A549 (cell line): ENCODE results near the gene IL1RN. TPM values are rescaled to one million over a fixed set of nuclear protein-coding genes. Genes with fewer than 3 reads are reported as not detected.
A peak's percentile ranks its signal among the peaks of the same experiment; 100 is the strongest.

Source experiments
- ATAC-seq, 2 experiments: fragments of 200-7000 bp in 1 of 2; fragments of >200 bp in 1 of 2; cut with Nextera tagmentation in 1 of 2; cut with Tn5 transposase in 1 of 2; 3 replicates each; pipeline versions ENCODE4 v1.8.0 to v1.9.1; 2018 to 2020; ENCODE audit warnings: mild to moderate bottlenecking in 1 of 2, moderate library complexity in 1 of 2
- CTCF ChIA-PET: fragments of 300-600 bp; sonication (Branson Sonifier 250); formaldehyde crosslinking; extraction: SDS; loops from one replicate; lab custom pipeline; 2021; ENCODE audit warnings: antibody characterized with exemption, inconsistent platforms; lab: Yijun Ruan, JAX
- POLR2A ChIA-PET: fragments of 350-600 bp; formaldehyde crosslinking; extraction: SDS; loops from one replicate; lab custom pipeline; 2021; ENCODE audit warnings: antibody characterized with exemption, inconsistent platforms; lab: Yijun Ruan, JAX
- DNase-seq, 2 experiments: peaks; one replicate each; pipeline versions ENCODE4 v3.0.0 to v3.0.0-alpha.2; 2011 to 2016; ENCODE audit warnings: low read depth in 1 of 2, low spot score in 1 of 2
- FAIRE-seq: peaks from 2 replicates; lab custom pipeline; 2011; peaks lifted over from hg19 to GRCh38; lab: Jason Lieb, UNC
- H3K27ac ChIP-seq, 2 experiments: fragments of >200 bp; sonication (Bioruptor Twin); formaldehyde crosslinking; 3 replicates each; pipeline ENCODE4 v1.5.1; 2016 to 2017
- H3K4me1 ChIP-seq: fragments of >200 bp; sonication (Bioruptor Twin); formaldehyde crosslinking; 3 replicates; pipeline ENCODE4 v1.6.1; 2016
- H3K4me2 ChIP-seq: fragments of >200 bp; sonication (Bioruptor Twin); formaldehyde crosslinking; 3 replicates; pipeline ENCODE4 v1.6.1; 2016
- H3K4me3 ChIP-seq: fragments of >200 bp; sonication (Bioruptor Twin); formaldehyde crosslinking; 3 replicates; pipeline ENCODE4 v1.5.1; 2016
- H3K9me3 ChIP-seq: fragments of >200 bp; sonication (Bioruptor Twin); formaldehyde crosslinking; 3 replicates; pipeline ENCODE4 v1.6.1; 2016
- BHLHE40 ChIP-seq: IDR thresholded peaks from 2 replicates; pipeline ENCODE4 v1.6.1; 2012; ENCODE audit warnings: low read depth, low read length, inconsistent platforms
- CBX8 ChIP-seq: fragments of 200-600 bp; sonication (generic); IDR thresholded peaks from 2 replicates; pipeline ENCODE4 v1.6.1; 2016
- FOSB ChIP-seq: fragments of 250-450 bp; sonication (Bioruptor Pico); IDR thresholded peaks from 2 replicates; pipeline ENCODE4 v1.5.0; 2020; ENCODE audit warnings: mild to moderate bottlenecking, moderate library complexity
- FOSL2 ChIP-seq, 2 experiments: fragments of 450-650 bp in 1 of 2; fragments of >200 bp in 1 of 2; sonication (Bioruptor Twin) in 1 of 2; formaldehyde crosslinking; IDR thresholded peaks; 2 replicates each; pipeline versions ENCODE4 v1.5.0 to v1.6.1; 2016 to 2020; ENCODE audit warnings: mild to moderate bottlenecking in 1 of 2, moderate library complexity in 1 of 2
- HDAC2 ChIP-seq: fragments of 200-600 bp; sonication (generic); IDR thresholded peaks from 2 replicates; pipeline ENCODE4 v1.6.1; 2016
- HEYL ChIP-seq: fragments of 250-450 bp; sonication (Bioruptor Pico); IDR thresholded peaks from 2 replicates; pipeline ENCODE4 v1.8.0; 2021; ENCODE audit warnings: mild to moderate bottlenecking, moderate library complexity
- MAZ ChIP-seq: fragments of 150-350 bp; IDR thresholded peaks from 2 replicates; pipeline ENCODE4 v1.6.1; 2014; ENCODE audit warnings: antibody characterized with exemption, low read depth, low read length, borderline replicate concordance
- MYC ChIP-seq: IDR thresholded peaks from 2 replicates; pipeline ENCODE4 v1.6.1; 2012; ENCODE audit warnings: mild to moderate bottlenecking, inconsistent platforms, low read length, improper control_type of control experiment, borderline replicate concordance
- PHF8 ChIP-seq: fragments of 200-600 bp; sonication (generic); IDR thresholded peaks from 2 replicates; pipeline ENCODE4 v1.6.1; 2016; ENCODE audit warnings: low read depth, mild to moderate bottlenecking, antibody characterized with exemption, moderate library complexity, borderline replicate concordance
- POLR2A ChIP-seq: IDR thresholded peaks from 2 replicates; pipeline ENCODE4 v1.6.1; 2012; ENCODE audit warnings: mild to moderate bottlenecking, low read length
- RNF2 ChIP-seq: fragments of 200-600 bp; sonication (generic); IDR thresholded peaks from 2 replicates; pipeline ENCODE4 v1.6.1; 2016; ENCODE audit warnings: low read depth, mild to moderate bottlenecking, antibody characterized with exemption, moderate library complexity, borderline replicate concordance
- SMC3 ChIP-seq: fragments of >200 bp; sonication (Bioruptor Twin); formaldehyde crosslinking; IDR thresholded peaks from 3 replicates; pipeline ENCODE4 v1.6.1; 2018; ENCODE audit warnings: inconsistent platforms
- ZSCAN20 ChIP-seq: fragments of 250-450 bp; sonication (Bioruptor Pico); IDR thresholded peaks from 2 replicates; pipeline ENCODE4 v1.8.0; 2022; ENCODE audit warnings: mild to moderate bottlenecking, moderate library complexity
- WGBS: methylation state at CpG from one replicate; pipeline ENCODE4 v1.1.6; 2017; ENCODE audit errors: missing lambda C conversion rate; 5-methylcytosine and 5-hydroxymethylcytosine counted together
- polyA plus RNA-seq, 4 experiments: library from polyadenylated mRNA; depleted of rRNA in 3 of 4; stranded (reverse); fragments of >200 nt; fragmentation: RNase III in 1 of 4; extraction: RNeasy Plus Mini Kit Qiagen cat#74134 plus additional on column Dnase treatment in 1 of 4; gene quantifications; 2 replicates in 3 of 4; 3 replicates in 1 of 4; pipeline ENCODE4 v1.2.3, GENCODE V29; 2011 to 2017
- TF ChIP-seq, protein P1 (sequence below): IDR thresholded peaks from 2 replicates; pipeline ENCODE4 v1.6.1; 2012; ENCODE audit warnings: low read depth, borderline replicate concordance
- TF ChIP-seq, protein P2 (sequence below): fragments of >200 bp; sonication (Bioruptor Twin); formaldehyde crosslinking; IDR thresholded peaks from 3 replicates; pipeline ENCODE4 v1.5.1; 2016
- TF ChIP-seq, protein P3 (sequence below): fragments of 250-450 bp; sonication (Bioruptor Pico); IDR thresholded peaks from 2 replicates; pipeline ENCODE4 v1.5.0; 2021; ENCODE audit warnings: mild to moderate bottlenecking, moderate library complexity, borderline replicate concordance
- TF ChIP-seq, protein P4 (sequence below): IDR thresholded peaks from 2 replicates; pipeline ENCODE4 v1.6.1; 2012

The IL1RN gene
- polyA plus RNA-seq, 2 of the 4 experiments (the other 2 are of a cell fraction) = 0.13 TPM; not detected in 1

DNA sequence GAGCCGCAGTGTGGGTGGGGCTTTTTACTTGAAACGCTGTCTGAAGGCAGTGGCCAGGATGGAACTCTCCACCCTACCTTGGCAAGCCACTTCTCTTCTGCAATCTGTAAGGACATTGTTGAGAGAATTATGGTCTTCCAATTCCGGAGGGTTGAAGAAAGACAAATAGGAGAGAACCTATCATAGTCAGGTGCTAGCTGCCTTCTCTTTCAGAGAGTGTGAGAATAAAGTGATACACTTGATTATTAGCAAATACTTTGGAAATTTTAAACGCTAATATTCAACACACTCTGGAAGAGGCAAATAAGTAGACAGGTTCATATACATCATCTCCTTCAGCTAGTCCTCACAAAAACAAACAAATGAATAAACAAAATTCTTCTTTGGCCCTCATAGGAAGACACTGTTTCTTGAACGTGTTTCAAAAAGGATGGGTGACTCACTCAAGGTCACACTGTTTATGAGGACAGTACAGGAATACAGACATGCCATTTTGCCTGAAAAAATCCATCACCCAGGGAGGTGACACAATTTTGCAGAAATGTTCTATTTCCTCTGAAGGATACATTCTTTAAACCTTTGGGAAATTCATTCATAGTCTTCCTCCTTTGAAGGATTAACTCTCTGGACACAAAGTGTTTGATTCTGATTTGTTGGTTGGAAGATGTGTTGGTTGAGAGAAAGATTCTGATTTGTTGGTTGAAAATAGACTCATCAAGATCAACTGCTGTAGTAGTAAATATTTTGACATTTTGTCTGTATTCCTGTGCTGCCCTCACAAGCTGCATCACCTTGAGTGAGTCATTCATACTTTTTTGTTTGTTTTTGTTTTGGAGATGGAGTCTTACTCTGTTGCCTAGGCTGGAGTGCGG is 2.2 kb upstream of the IL1RN start:
- Histone ChIP-seq H3K27ac (no peak overlapping the region), H3K4me2 (peak overlapping the region; percentile 35), H3K4me3 (no peak overlapping the region), H3K4me1 (peaks cover 15% of the 10 kb centered on the region), H3K9me3 (no peaks in the 10 kb centered on the region)
- WGBS = 35% methylated on average over 6 of the region's 6 CpGs
- no peak for DNase-seq
- TF ChIP-seq FOSL2 (IDR thresholded peaks at IDR 0.05) (no peak), FOSL2 (CRISPR knock-in tag; IDR thresholded peaks at IDR 0.05) (peak; percentile 7; the same call in 1 of the 2 replicates), POLR2A (no peak), RNF2 (no peak), HEYL (CRISPR knock-in tag) (no peak)
- TF ChIP-seq, protein P1, sequence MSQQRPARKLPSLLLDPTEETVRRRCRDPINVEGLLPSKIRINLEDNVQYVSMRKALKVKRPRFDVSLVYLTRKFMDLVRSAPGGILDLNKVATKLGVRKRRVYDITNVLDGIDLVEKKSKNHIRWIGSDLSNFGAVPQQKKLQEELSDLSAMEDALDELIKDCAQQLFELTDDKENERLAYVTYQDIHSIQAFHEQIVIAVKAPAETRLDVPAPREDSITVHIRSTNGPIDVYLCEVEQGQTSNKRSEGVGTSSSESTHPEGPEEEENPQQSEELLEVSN = no peak
- TF ChIP-seq, protein P2, sequence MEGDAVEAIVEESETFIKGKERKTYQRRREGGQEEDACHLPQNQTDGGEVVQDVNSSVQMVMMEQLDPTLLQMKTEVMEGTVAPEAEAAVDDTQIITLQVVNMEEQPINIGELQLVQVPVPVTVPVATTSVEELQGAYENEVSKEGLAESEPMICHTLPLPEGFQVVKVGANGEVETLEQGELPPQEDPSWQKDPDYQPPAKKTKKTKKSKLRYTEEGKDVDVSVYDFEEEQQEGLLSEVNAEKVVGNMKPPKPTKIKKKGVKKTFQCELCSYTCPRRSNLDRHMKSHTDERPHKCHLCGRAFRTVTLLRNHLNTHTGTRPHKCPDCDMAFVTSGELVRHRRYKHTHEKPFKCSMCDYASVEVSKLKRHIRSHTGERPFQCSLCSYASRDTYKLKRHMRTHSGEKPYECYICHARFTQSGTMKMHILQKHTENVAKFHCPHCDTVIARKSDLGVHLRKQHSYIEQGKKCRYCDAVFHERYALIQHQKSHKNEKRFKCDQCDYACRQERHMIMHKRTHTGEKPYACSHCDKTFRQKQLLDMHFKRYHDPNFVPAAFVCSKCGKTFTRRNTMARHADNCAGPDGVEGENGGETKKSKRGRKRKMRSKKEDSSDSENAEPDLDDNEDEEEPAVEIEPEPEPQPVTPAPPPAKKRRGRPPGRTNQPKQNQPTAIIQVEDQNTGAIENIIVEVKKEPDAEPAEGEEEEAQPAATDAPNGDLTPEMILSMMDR = no peak
- ChIA-PET POLR2A (no interaction called here), CTCF (interaction anchor here (1.0 to 6.5 kb wide), 3 partner anchors 13 to 265 kb away, joined by 4 to 65 read pairs (median 4); no protein-coding TSS in a partner anchor)
- ATAC-seq = no peak
- no peak for FAIRE-seq

DNA sequence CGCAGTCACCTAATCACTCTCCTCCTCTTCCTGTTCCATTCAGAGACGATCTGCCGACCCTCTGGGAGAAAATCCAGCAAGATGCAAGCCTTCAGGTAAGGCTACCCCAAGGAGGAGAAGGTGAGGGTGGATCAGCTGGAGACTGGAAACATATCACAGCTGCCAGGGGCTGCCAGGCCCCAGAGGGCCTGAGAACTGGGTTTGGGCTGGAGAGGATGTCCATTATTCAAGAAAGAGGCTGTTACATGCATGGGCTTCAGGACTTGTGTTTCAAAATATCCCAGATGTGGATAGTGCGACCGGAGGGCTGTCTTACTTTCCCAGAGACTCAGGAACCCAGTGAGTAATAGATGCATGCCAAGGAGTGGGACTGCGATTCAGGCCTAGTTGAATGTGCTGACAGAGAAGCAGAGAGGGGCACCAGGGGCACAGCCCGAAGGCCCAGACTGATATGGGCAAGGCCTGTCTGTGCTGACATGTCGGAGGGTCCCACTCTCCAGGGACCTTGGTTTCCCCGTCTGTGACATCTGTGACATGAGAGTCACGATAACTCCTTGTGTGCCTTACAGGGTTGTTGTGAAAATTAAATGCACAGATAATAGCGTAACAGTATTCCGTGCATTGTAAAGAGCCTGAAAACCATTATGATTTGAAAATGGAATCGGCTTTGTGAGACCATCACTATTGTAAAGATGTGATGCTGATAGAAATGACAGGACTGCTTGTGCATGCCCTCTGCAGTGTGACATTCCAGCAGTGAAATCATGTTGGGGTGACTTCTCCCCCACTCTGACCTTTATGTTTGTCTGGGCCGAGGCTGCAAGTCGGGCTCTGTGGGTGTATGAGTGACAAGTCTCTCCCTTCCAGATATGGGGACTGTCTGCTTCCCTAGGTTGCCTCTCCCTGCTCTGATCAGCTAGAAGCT is 510 bp downstream of the IL1RN start:
- WGBS = 70% methylated on average over 15 of the region's 15 CpGs
- POLR2A ChIA-PET = no interaction called here
- H3K4me3 ChIP-seq = no peak overlapping the region
- H3K27ac ChIP-seq = no peak overlapping the region
- no peaks in the 10 kb centered on the region for H3K9me3 ChIP-seq
- DNase-seq (no peak), ATAC-seq (no peak), FAIRE-seq (no peak)
- no peak overlapping the region for H3K4me2 ChIP-seq
- CTCF ChIA-PET = interaction anchor here (1.1 to 6.5 kb wide), 4 partner anchors 10 to 48 kb away, joined by 4 to 65 read pairs (median 10); no protein-coding TSS in a partner anchor
- TF ChIP-seq HDAC2 (no peak), SMC3 (no peak), MYC (no peak), FOSB (CRISPR knock-in tag) (no peak), ZSCAN20 (CRISPR knock-in tag) (no peak), BHLHE40 (no peak), PHF8 (no peak), CBX8 (no peak), MAZ (no peak), POLR2A (no peak)
- TF ChIP-seq, protein P3, sequence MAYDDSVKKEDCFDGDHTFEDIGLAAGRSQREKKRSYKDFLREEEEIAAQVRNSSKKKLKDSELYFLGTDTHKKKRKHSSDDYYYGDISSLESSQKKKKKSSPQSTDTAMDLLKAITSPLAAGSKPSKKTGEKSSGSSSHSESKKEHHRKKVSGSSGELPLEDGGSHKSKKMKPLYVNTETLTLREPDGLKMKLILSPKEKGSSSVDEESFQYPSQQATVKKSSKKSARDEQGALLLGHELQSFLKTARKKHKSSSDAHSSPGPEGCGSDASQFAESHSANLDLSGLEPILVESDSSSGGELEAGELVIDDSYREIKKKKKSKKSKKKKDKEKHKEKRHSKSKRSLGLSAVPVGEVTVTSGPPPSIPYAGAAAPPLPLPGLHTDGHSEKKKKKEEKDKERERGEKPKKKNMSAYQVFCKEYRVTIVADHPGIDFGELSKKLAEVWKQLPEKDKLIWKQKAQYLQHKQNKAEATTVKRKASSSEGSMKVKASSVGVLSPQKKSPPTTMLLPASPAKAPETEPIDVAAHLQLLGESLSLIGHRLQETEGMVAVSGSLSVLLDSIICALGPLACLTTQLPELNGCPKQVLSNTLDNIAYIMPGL (CRISPR knock-in tag) = no peak
- TF ChIP-seq, protein P4, sequence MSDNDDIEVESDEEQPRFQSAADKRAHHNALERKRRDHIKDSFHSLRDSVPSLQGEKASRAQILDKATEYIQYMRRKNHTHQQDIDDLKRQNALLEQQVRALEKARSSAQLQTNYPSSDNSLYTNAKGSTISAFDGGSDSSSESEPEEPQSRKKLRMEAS = no peak
- TF ChIP-seq, protein P2 = no peak
- H3K4me1 ChIP-seq = peaks cover 15% of the 10 kb centered on the region
